Measurements from ENCODE around the gene BLTP3B. TPM values are rescaled to one million over a fixed set of nuclear protein-coding genes. Genes with fewer than 3 reads are reported as not detected.

Gene BLTP3B
- polyA plus RNA-seq, 4 donors: 7.0 to 18.8 (median 10.6) TPM

- FAIRE-seq (no peak), DNase-seq (no peak)
- peaks cover 0 to 2% (median 0%) of the 10 kb centered on the region in 3 donors for H3K4me1 ChIP-seq (ENCODE audit: control insufficient read depth in 3 of 3, insufficient read depth in 2 of 3, low read depth in 1 of 3, low read length in 2 of 3)
- H3K27ac ChIP-seq (ENCODE audit: low read depth in 1 of 3, low read length in 2 of 3): no peak overlapping the region
- peaks cover 0 to 10% of the 10 kb centered on the region in 2 donors for H3K9me3 ChIP-seq (ENCODE audit: control insufficient read depth in 2 of 2, insufficient read depth in 1 of 2, low read depth in 1 of 2, low read length in 1 of 2)
- no peaks in the 10 kb centered on the region for H3K27me3 ChIP-seq (ENCODE audit: control insufficient read depth in 3 of 3, insufficient read depth in 3 of 3, low read length in 3 of 3)
- H3K4me3 ChIP-seq (ENCODE audit: low read depth in 1 of 3, low read length in 3 of 3): no peak overlapping the region
- WGBS, 3 donors: 83 to 90% (median 87%) methylated on average over 11 of the region's 11 CpGs
- peaks cover 0 to 18% (median 0%) of the 10 kb centered on the region in 3 donors for H3K36me3 ChIP-seq (ENCODE audit: control insufficient read depth in 3 of 3, insufficient read depth in 2 of 3, low read depth in 1 of 3, low read length in 3 of 3)
Observed at GRCh38 chr12:100156731-100157426, 14.2 kb upstream of the BLTP3B start.

- 66 to 70% (median 66%) methylated on average over 15 of the region's 15 CpGs for WGBS, 3 donors
- Histone ChIP-seq H3K27me3 (ENCODE audit: control insufficient read depth in 3 of 3, insufficient read depth in 3 of 3, low read length in 3 of 3) (no peaks in the 10 kb centered on the region), H3K36me3 (ENCODE audit: control insufficient read depth in 3 of 3, insufficient read depth in 2 of 3, low read depth in 1 of 3, low read length in 3 of 3) (peaks cover 0 to 18% (median 0%) of the 10 kb centered on the region in 3 donors), H3K4me1 (ENCODE audit: control insufficient read depth in 3 of 3, insufficient read depth in 2 of 3, low read depth in 1 of 3, low read length in 2 of 3) (peaks cover 0 to 2% (median 0%) of the 10 kb centered on the region in 3 donors), H3K27ac (ENCODE audit: low read depth in 1 of 3, low read length in 2 of 3) (no peak overlapping the region), H3K9me3 (ENCODE audit: control insufficient read depth in 2 of 2, insufficient read depth in 1 of 2, low read depth in 1 of 2, low read length in 1 of 2) (peaks cover 0 to 10% of the 10 kb centered on the region in 2 donors), H3K4me3 (ENCODE audit: low read depth in 1 of 3, low read length in 3 of 3) (no peak overlapping the region)
- FAIRE-seq (no peak), DNase-seq (peak; percentile 65 to 68)
Observed at GRCh38 chr12:100154474-100155247, 12.0 kb upstream of the BLTP3B start.

- Histone ChIP-seq H3K27ac (ENCODE audit: low read depth in 1 of 3, low read length in 2 of 3) (no peak overlapping the region), H3K4me3 (ENCODE audit: low read depth in 1 of 3, low read length in 3 of 3) (no peak overlapping the region), H3K27me3 (ENCODE audit: control insufficient read depth in 3 of 3, insufficient read depth in 3 of 3, low read length in 3 of 3) (no peaks in the 10 kb centered on the region), H3K36me3 (ENCODE audit: control insufficient read depth in 3 of 3, insufficient read depth in 2 of 3, low read depth in 1 of 3, low read length in 3 of 3) (peaks cover 0 to 9% (median 0%) of the 10 kb centered on the region in 3 donors), H3K9me3 (ENCODE audit: control insufficient read depth in 2 of 2, insufficient read depth in 1 of 2, low read depth in 1 of 2, low read length in 1 of 2) (no peaks in the 10 kb centered on the region), H3K4me1 (ENCODE audit: control insufficient read depth in 3 of 3, insufficient read depth in 2 of 3, low read depth in 1 of 3, low read length in 2 of 3) (no peaks in the 10 kb centered on the region)
- FAIRE-seq: no peak
- no peak for DNase-seq
- WGBS, 3 donors: 93 to 98% (median 94%) methylated on average over 10 of the region's 10 CpGs
Observed at GRCh38 chr12:100153131-100153530, 10.5 kb upstream of the BLTP3B start.

- WGBS, 3 donors: 89 to 94% (median 92%) methylated on average over 2 of the region's 2 CpGs
- no peaks in the 10 kb centered on the region for H3K9me3 ChIP-seq (ENCODE audit: control insufficient read depth in 2 of 2, insufficient read depth in 1 of 2, low read depth in 1 of 2, low read length in 1 of 2)
- no peak for DNase-seq
- H3K4me1 ChIP-seq (ENCODE audit: control insufficient read depth in 3 of 3, insufficient read depth in 2 of 3, low read depth in 1 of 3, low read length in 2 of 3): no peaks in the 10 kb centered on the region
- no peak overlapping the region for H3K27ac ChIP-seq (ENCODE audit: low read depth in 1 of 3, low read length in 2 of 3)
- no peak for FAIRE-seq
- no peaks in the 10 kb centered on the region for H3K27me3 ChIP-seq (ENCODE audit: control insufficient read depth in 3 of 3, insufficient read depth in 3 of 3, low read length in 3 of 3)
- no peak overlapping the region for H3K4me3 ChIP-seq (ENCODE audit: low read depth in 1 of 3, low read length in 3 of 3)
- peaks cover 0 to 2% (median 0%) of the 10 kb centered on the region in 3 donors for H3K36me3 ChIP-seq (ENCODE audit: control insufficient read depth in 3 of 3, insufficient read depth in 2 of 3, low read depth in 1 of 3, low read length in 3 of 3)
Observed at GRCh38 chr12:100151769-100152168, 9.1 kb upstream of the BLTP3B start.

GRCh38 chr12:100146252-100146651 is 3.6 kb upstream of the BLTP3B start:
- DNase-seq: no peak
- 91 to 95% (median 95%) methylated on average over 2 of the region's 2 CpGs for WGBS, 3 donors
- H3K27me3 ChIP-seq (ENCODE audit: control insufficient read depth in 3 of 3, insufficient read depth in 3 of 3, low read length in 3 of 3): no peaks in the 10 kb centered on the region
- H3K36me3 ChIP-seq (ENCODE audit: control insufficient read depth in 3 of 3, insufficient read depth in 2 of 3, low read depth in 1 of 3, low read length in 3 of 3): no peaks in the 10 kb centered on the region
- H3K9me3 ChIP-seq (ENCODE audit: control insufficient read depth in 2 of 2, insufficient read depth in 1 of 2, low read depth in 1 of 2, low read length in 1 of 2): peaks cover 0 to 6% of the 10 kb centered on the region in 2 donors
- H3K4me1 ChIP-seq (ENCODE audit: control insufficient read depth in 3 of 3, insufficient read depth in 2 of 3, low read depth in 1 of 3, low read length in 2 of 3): peaks cover 0 to 2% (median 0%) of the 10 kb centered on the region in 3 donors
- no peak overlapping the region for H3K4me3 ChIP-seq (ENCODE audit: low read depth in 1 of 3, low read length in 3 of 3)
- FAIRE-seq: no peak
- no peak overlapping the region for H3K27ac ChIP-seq (ENCODE audit: low read depth in 1 of 3, low read length in 2 of 3)

- DNase-seq (no peak), FAIRE-seq (no peak)
- no peaks in the 10 kb centered on the region for H3K36me3 ChIP-seq (ENCODE audit: control insufficient read depth in 3 of 3, insufficient read depth in 2 of 3, low read depth in 1 of 3, low read length in 3 of 3)
- peaks cover 0 to 2% (median 0%) of the 10 kb centered on the region in 3 donors for H3K4me1 ChIP-seq (ENCODE audit: control insufficient read depth in 3 of 3, insufficient read depth in 2 of 3, low read depth in 1 of 3, low read length in 2 of 3)
- no peak overlapping the region for H3K27ac ChIP-seq (ENCODE audit: low read depth in 1 of 3, low read length in 2 of 3)
- H3K4me3 ChIP-seq (ENCODE audit: low read depth in 1 of 3, low read length in 3 of 3): no peak overlapping the region
- peaks cover 0 to 6% of the 10 kb centered on the region in 2 donors for H3K9me3 ChIP-seq (ENCODE audit: control insufficient read depth in 2 of 2, insufficient read depth in 1 of 2, low read depth in 1 of 2, low read length in 1 of 2)
- H3K27me3 ChIP-seq (ENCODE audit: control insufficient read depth in 3 of 3, insufficient read depth in 3 of 3, low read length in 3 of 3): no peaks in the 10 kb centered on the region
- WGBS, 3 donors: 92 to 94% (median 92%) methylated on average over 7 of the region's 7 CpGs
Observed at GRCh38 chr12:100145643-100146042, 3.0 kb upstream of the BLTP3B start.

GRCh38 chr12:100141998-100142850 is 450 bp downstream of the BLTP3B start:
- H3K27me3 ChIP-seq (ENCODE audit: control insufficient read depth in 3 of 3, insufficient read depth in 3 of 3, low read length in 3 of 3): no peaks in the 10 kb centered on the region
- WGBS, 3 donors: 0% methylated on average over 71 to 86 of the region's 86 CpGs
- peak; percentile 62 to 78 for DNase-seq
- no peak for FAIRE-seq
- peak overlapping the region; percentile 96 to 98 (median 97) for H3K27ac ChIP-seq (ENCODE audit: low read depth in 1 of 3, low read length in 2 of 3)
- H3K4me1 ChIP-seq (ENCODE audit: control insufficient read depth in 3 of 3, insufficient read depth in 2 of 3, low read depth in 1 of 3, low read length in 2 of 3): peaks cover 0 to 5% (median 2%) of the 10 kb centered on the region in 3 donors
- peaks cover 0 to 6% of the 10 kb centered on the region in 2 donors for H3K9me3 ChIP-seq (ENCODE audit: control insufficient read depth in 2 of 2, insufficient read depth in 1 of 2, low read depth in 1 of 2, low read length in 1 of 2)
- peak overlapping the region; percentile 89 to 100 (median 98) for H3K4me3 ChIP-seq (ENCODE audit: low read depth in 1 of 3, low read length in 3 of 3)
- no peaks in the 10 kb centered on the region for H3K36me3 ChIP-seq (ENCODE audit: control insufficient read depth in 3 of 3, insufficient read depth in 2 of 3, low read depth in 1 of 3, low read length in 3 of 3)

GRCh38 chr12:100141666-100141997 is 1.0 kb downstream of the BLTP3B start:
- H3K27ac ChIP-seq (ENCODE audit: low read depth in 1 of 3, low read length in 2 of 3): peak overlapping the region in 2 of 3 donors; percentile 97 to 98
- no peaks in the 10 kb centered on the region for H3K27me3 ChIP-seq (ENCODE audit: control insufficient read depth in 3 of 3, insufficient read depth in 3 of 3, low read length in 3 of 3)
- FAIRE-seq (no peak), DNase-seq (no peak)
- peak overlapping the region; percentile 89 to 100 (median 98) for H3K4me3 ChIP-seq (ENCODE audit: low read depth in 1 of 3, low read length in 3 of 3)
- peaks cover 0 to 5% (median 2%) of the 10 kb centered on the region in 3 donors for H3K4me1 ChIP-seq (ENCODE audit: control insufficient read depth in 3 of 3, insufficient read depth in 2 of 3, low read depth in 1 of 3, low read length in 2 of 3)
- H3K9me3 ChIP-seq (ENCODE audit: control insufficient read depth in 2 of 2, insufficient read depth in 1 of 2, low read depth in 1 of 2, low read length in 1 of 2): peaks cover 0 to 5% of the 10 kb centered on the region in 2 donors
- WGBS, 3 donors: 8 to 13% (median 13%) methylated on average over 6 of the region's 6 CpGs
- no peaks in the 10 kb centered on the region for H3K36me3 ChIP-seq (ENCODE audit: control insufficient read depth in 3 of 3, insufficient read depth in 2 of 3, low read depth in 1 of 3, low read length in 3 of 3)

All from small intestine (tissue), 7 donors.